ENCODE results near the gene GALNT18.

GALNT18 gene

GRCh38 chr11:11351042-11351586 lies 270.7 kb downstream of the GALNT18 start:
- DNase-seq (ENCODE audit: low read depth in 3 of 3): no peak

- no peak for DNase-seq (ENCODE audit: low read depth in 3 of 3)
Measured at GRCh38 chr11:11349870-11350337, 271.9 kb downstream of the GALNT18 start.

GRCh38 chr11:11349106-11349825 lies 272.5 kb downstream of the GALNT18 start:
- no peak for DNase-seq (ENCODE audit: low read depth in 3 of 3)

GRCh38 chr11:11348303-11348702 lies 273.5 kb downstream of the GALNT18 start:
- DNase-seq (ENCODE audit: low read depth in 3 of 3): no peak

GRCh38 chr11:11347592-11347991 lies 274.2 kb downstream of the GALNT18 start:
- DNase-seq (ENCODE audit: low read depth in 3 of 3): no peak

- DNase-seq (ENCODE audit: low read depth in 3 of 3): no peak
Measured at GRCh38 chr11:11346303-11346702, 275.5 kb downstream of the GALNT18 start.

- DNase-seq (ENCODE audit: low read depth in 3 of 3): no peak
Measured at GRCh38 chr11:11345099-11345498, 276.7 kb downstream of the GALNT18 start.

GRCh38 chr11:11344045-11344444 lies 277.8 kb downstream of the GALNT18 start:
- no peak for DNase-seq (ENCODE audit: low read depth in 3 of 3)

GRCh38 chr11:11338304-11338703 lies 283.5 kb downstream of the GALNT18 start:
- no peak for DNase-seq (ENCODE audit: low read depth in 3 of 3)

- no peak for DNase-seq (ENCODE audit: low read depth in 3 of 3)
Measured at GRCh38 chr11:11336664-11337063, 285.1 kb downstream of the GALNT18 start.

GRCh38 chr11:11335043-11335442 lies 286.8 kb downstream of the GALNT18 start:
- DNase-seq (ENCODE audit: low read depth in 3 of 3): no peak

GRCh38 chr11:11334607-11335006 lies 287.2 kb downstream of the GALNT18 start:
- DNase-seq (ENCODE audit: low read depth in 3 of 3): no peak

GRCh38 chr11:11332141-11332710 lies 289.6 kb downstream of the GALNT18 start:
- no peak for DNase-seq (ENCODE audit: low read depth in 3 of 3)

- no peak for DNase-seq (ENCODE audit: low read depth in 3 of 3)
Measured at GRCh38 chr11:11329062-11329806, 292.6 kb downstream of the GALNT18 start.

GRCh38 chr11:11324090-11324489 lies 297.7 kb downstream of the GALNT18 start:
- DNase-seq (ENCODE audit: low read depth in 3 of 3): no peak

- DNase-seq (ENCODE audit: low read depth in 3 of 3): no peak
Measured at GRCh38 chr11:11322101-11322500, 299.7 kb downstream of the GALNT18 start.

- DNase-seq (ENCODE audit: low read depth in 3 of 3): no peak
Measured at GRCh38 chr11:11320825-11321224, 301.0 kb downstream of the GALNT18 start.

- DNase-seq (ENCODE audit: low read depth in 3 of 3): no peak
Measured at GRCh38 chr11:11318961-11319360, 302.8 kb downstream of the GALNT18 start.

GRCh38 chr11:11318461-11318860 lies 303.3 kb downstream of the GALNT18 start:
- DNase-seq (ENCODE audit: low read depth in 3 of 3): no peak

- no peak for DNase-seq (ENCODE audit: low read depth in 3 of 3)
Measured at GRCh38 chr11:11316651-11317230, 305.1 kb downstream of the GALNT18 start.

- DNase-seq (ENCODE audit: low read depth in 3 of 3): no peak
Measured at GRCh38 chr11:11313902-11314692, 307.7 kb downstream of the GALNT18 start.

Data from stimulated activated CD4-positive, alpha-beta T cell treated with anti-CD3 and anti-CD28 coated beads, TNF-alpha, amount 100 ng/mL, for 24 hours (primary cell).